K562 (cell line): ENCODE data around the gene HMBS. TPM values are rescaled to one million over a fixed set of nuclear protein-coding genes. Genes with fewer than 3 reads are reported as not detected.
A peak's percentile ranks its signal among the peaks of the same experiment; 100 is the strongest.

Experiments
- AFF1 ChIP-seq, 2 experiments: fragments of 450-650 bp; IDR thresholded peaks; 2 replicates each; pipeline ENCODE4 v1.6.1; 2018; ENCODE audit warnings: mild to moderate bottlenecking in 2 of 2, low read depth in 1 of 2; ENCODE audit not compliant: partially characterized antibody in 2 of 2
- ELF1 ChIP-seq: fragments of 200-800 bp; sonication (Bioruptor generic); IDR thresholded peaks from 2 replicates; pipeline ENCODE4 v1.6.1; 2016; ENCODE audit warnings: missing genetic modification characterization, missing compliant biosample characterization
- EP400 ChIP-seq: fragments of 450-650 bp; IDR thresholded peaks from 2 replicates; pipeline ENCODE4 v1.6.1; 2017; ENCODE audit warnings: antibody characterized with exemption, mild to moderate bottlenecking, moderate library complexity
- ERF ChIP-seq: fragments of 450-650 bp; formaldehyde crosslinking; IDR thresholded peaks from 2 replicates; pipeline ENCODE4 v1.4.0; 2020; ENCODE audit warnings: mild to moderate bottlenecking, mixed read lengths
- EWSR1 ChIP-seq: fragments of 450-650 bp; IDR thresholded peaks from 2 replicates; pipeline ENCODE4 v1.6.1; 2018; ENCODE audit warnings: borderline replicate concordance, mild to moderate bottlenecking, low read depth, moderate library complexity; ENCODE audit not compliant: partially characterized antibody
- GABPA ChIP-seq: fragments of 200-800 bp; sonication (Bioruptor generic); conservative IDR thresholded peaks from 2 replicates; pipeline ENCODE4 v1.6.1; 2016; ENCODE audit warnings: low read depth, missing genetic modification characterization, missing compliant biosample characterization
- MECOM ChIP-seq: fragments of 250-450 bp; sonication (Bioruptor Pico); IDR thresholded peaks from 2 replicates; pipeline ENCODE4 v1.8.0; 2022; ENCODE audit warnings: inconsistent platforms
- MTA3 ChIP-seq: fragments of 450-650 bp; formaldehyde crosslinking; IDR thresholded peaks from 2 replicates; pipeline ENCODE4 v1.6.1; 2017; ENCODE audit warnings: mild to moderate bottlenecking, borderline replicate concordance
- NCOA2 ChIP-seq, 2 experiments: fragments of 450-650 bp; IDR thresholded peaks; 2 replicates each; pipeline ENCODE4 v1.6.1; 2018; ENCODE audit warnings: mild to moderate bottlenecking in 2 of 2, moderate library complexity in 1 of 2; ENCODE audit not compliant: partially characterized antibody in 2 of 2
- SMAD1 ChIP-seq: fragments of 150-350 bp; IDR thresholded peaks from 2 replicates; pipeline ENCODE4 v1.6.1; 2014; ENCODE audit warnings: low read length, low read depth; ENCODE audit not compliant: partially characterized antibody
- TEAD4 ChIP-seq, 2 experiments: sonication (generic) in 1 of 2; formaldehyde crosslinking in 1 of 2; IDR thresholded peaks; 2 replicates each; pipeline versions ENCODE4 v1.6.1 to v1.8.0; 2012 to 2022; ENCODE audit warnings: borderline replicate concordance in 1 of 2, inconsistent platforms in 1 of 2, low read length in 1 of 2, mild to moderate bottlenecking in 1 of 2, missing genetic modification reagents in 1 of 2
- TRIM24 ChIP-seq, 2 experiments: fragments of 450-650 bp; IDR thresholded peaks; 2 replicates each; pipeline ENCODE4 v1.6.1; 2016
- ZBTB9 ChIP-seq: fragments of 450-650 bp; formaldehyde crosslinking; IDR thresholded peaks from 2 replicates; pipeline ENCODE4 v1.4.0; 2020; ENCODE audit warnings: mild to moderate bottlenecking, moderate library complexity
- ZNF639 ChIP-seq, 2 experiments: fragments of 200-800 bp in 1 of 2; sonication (Bioruptor generic) in 1 of 2; sonication (generic) in 1 of 2; formaldehyde crosslinking in 1 of 2; IDR thresholded peaks in 1 of 2; conservative IDR thresholded peaks in 1 of 2; 2 replicates each; pipeline versions ENCODE4 v1.5.0 to v1.6.1; 2016 to 2020; ENCODE audit warnings: missing compliant biosample characterization in 1 of 2, missing genetic modification characterization in 1 of 2, missing genetic modification reagents in 1 of 2
- ZNF644 ChIP-seq: fragments of 200-800 bp; sonication (Bioruptor generic); IDR thresholded peaks from 2 replicates; pipeline ENCODE4 v1.6.1; 2016; ENCODE audit warnings: low read depth, missing genetic modification characterization, missing compliant biosample characterization
- polyA plus RNA-seq, 8 experiments: library from polyadenylated mRNA; depleted of rRNA in 4 of 8; stranded (reverse) in 5 of 8; unstranded in 3 of 8; fragments of >200 nt; fragmentation: Nextera tagmentation in 2 of 8; fragmentation: Illumina TruSeq in 1 of 8; extraction: Ambion mirVana in 2 of 8; extraction: Trizol in 1 of 8; gene quantifications; 2 replicates each; pipeline versions ENCODE4 v1.2.1 to v1.2.3, GENCODE V29; 2011 to 2014; ENCODE audit warnings: inconsistent platforms in 1 of 8, missing spikeins in 1 of 8
- total RNA-seq, 7 experiments: library from RNA; depleted of rRNA in 6 of 7; stranded (reverse); fragments of >200 nt in 6 of 7; fragmentation: Illumina TruSeq in 2 of 7; extraction: Trizol in 2 of 7; gene quantifications; 2 replicates each; pipeline versions ENCODE4 v1.2.1 to v1.2.3, GENCODE V29; 2011 to 2021; ENCODE audit warnings: low replicate concordance in 1 of 7
- TF ChIP-seq, protein P1 (sequence below), 2 experiments: fragments of 250-450 bp in 1 of 2; fragments of 450-650 bp in 1 of 2; sonication (Bioruptor Pico) in 1 of 2; IDR thresholded peaks; 2 replicates each; pipeline versions ENCODE4 v1.6.1 to v1.8.0; 2016 to 2021; ENCODE audit warnings: mild to moderate bottlenecking in 2 of 2, moderate library complexity in 2 of 2, missing compliant biosample characterization in 1 of 2, missing genetic modification characterization in 1 of 2

The HMBS gene
- total and polyA plus RNA-seq, 9 of the 15 experiments (the other 6 are each of a cell fraction or from before 2014, with no cell fraction given) = 56.9 to 385 (median 286) TPM

DNA sequence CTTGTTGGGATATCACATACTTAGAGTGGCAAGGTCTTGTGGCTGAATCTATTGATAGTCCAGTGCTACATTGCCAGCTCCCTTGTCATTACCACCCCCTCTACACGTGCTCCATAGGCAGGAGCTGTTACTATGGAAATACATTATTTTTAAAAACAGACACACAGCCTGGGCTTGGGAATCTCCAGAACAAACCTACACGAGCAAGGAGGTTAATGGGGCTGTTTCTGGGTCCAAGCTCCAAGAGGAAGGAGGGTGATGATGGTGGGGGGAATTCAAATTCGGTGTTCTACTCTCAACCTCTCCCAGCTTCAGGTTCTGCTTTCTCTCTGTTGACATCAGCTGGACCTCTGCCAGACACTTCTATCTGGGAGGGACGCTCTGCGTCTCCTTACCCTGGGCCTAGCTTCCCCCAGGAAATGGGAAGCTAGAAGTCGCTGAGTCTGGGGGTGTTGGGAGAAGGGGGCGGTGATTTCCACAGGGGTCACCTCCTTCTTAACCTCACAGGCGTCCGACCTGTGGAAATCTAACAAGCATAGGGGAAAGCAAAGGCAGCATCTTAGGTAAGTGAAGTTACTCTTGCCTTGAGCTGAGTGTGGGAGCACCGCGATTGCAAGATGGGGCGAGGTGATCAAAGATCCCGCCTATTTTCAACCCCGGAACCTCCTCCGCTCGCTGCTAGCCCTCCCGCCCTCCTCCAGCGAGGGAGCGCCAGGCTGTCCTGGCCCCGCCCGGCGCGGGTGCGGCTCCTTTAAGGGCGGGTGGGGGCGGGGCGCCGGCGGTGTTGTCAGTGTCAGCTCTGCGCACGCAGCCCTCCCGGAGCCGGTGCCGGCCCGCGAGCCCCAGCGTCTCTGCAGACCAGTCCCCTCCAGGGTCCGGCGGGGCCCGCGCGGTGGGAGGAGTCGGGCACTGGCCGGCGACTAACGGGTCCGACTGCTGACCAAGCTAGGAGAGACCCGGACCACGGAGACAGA lies 22.2 kb downstream of the HMBS start, which contains the start of gene C2CD2L (continued):
- TF ChIP-seq ERF (no peak), GABPA (peak; percentile 53), ZNF639 (CRISPR knock-in tag; conservative IDR thresholded peaks at IDR 0.05 in 1 of 2, IDR thresholded peaks at IDR 0.05 in 1 of 2) (peak in 1 of 2 experiments; percentile 75; a peak in 2 of 4 replicates), MECOM (CRISPR knock-in tag) (0 out of 2 replicates have a peak, but pooled peaks have one; percentile 23), ZBTB9 (CRISPR knock-in tag) (peak; percentile 64; the same call in 1 of the 2 replicates), NCOA2 (IDR thresholded peaks at IDR 0.05; ENCODE audit: partially characterized antibody in 2 of 2) (no peak), ZNF644 (tag) (peak; percentile 62; the same call in 1 of the 2 replicates), EP400 (peak; percentile 88), ELF1 (tag) (peak; percentile 12), SMAD1 (no peak), TEAD4 (IDR thresholded peaks at IDR 0.05; ENCODE audit: low read length) (peak; percentile 55; the same call in 1 of the 2 replicates), TEAD4 (CRISPR knock-in tag; IDR thresholded peaks at IDR 0.05; ENCODE audit: borderline replicate concordance) (no peak), EWSR1 (no peak), MTA3 (peak; percentile 47; the same call in 1 of the 2 replicates), TRIM24 (IDR thresholded peaks at IDR 0.05) (0 out of 4 replicates have a peak, but pooled peaks of 1 of the 2 experiments have one; percentile 29), AFF1 (IDR thresholded peaks at IDR 0.05; ENCODE audit: low read depth in 1 of 2, partially characterized antibody in 2 of 2) (peak in 1 of 2 experiments; percentile 83)
- TF ChIP-seq, protein P1, sequence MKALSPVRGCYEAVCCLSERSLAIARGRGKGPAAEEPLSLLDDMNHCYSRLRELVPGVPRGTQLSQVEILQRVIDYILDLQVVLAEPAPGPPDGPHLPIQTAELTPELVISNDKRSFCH (CRISPR knock-in tag; IDR thresholded peaks at IDR 0.05) = no peak
- TF ChIP-seq, protein P1 (tag; IDR thresholded peaks at IDR 0.05) = no peak; the same call in 1 of the 2 replicates
